H1 (cell line): ENCODE data around the gene ZBTB42. TPM values are rescaled to one million over a fixed set of nuclear protein-coding genes. Genes with fewer than 3 reads are reported as not detected.

Source experiments
- ATF2 ChIP-seq: IDR thresholded peaks from 2 replicates; pipeline ENCODE4 v1.6.1; 2012; ENCODE audit warnings: low read length, inconsistent platforms
- CHD2 ChIP-seq: IDR thresholded peaks from 2 replicates; pipeline ENCODE4 v1.6.1; 2012; ENCODE audit warnings: low read length, improper control_type of control experiment
- CHD7 ChIP-seq: fragments of 300-600 bp; sonication (generic); IDR thresholded peaks from 2 replicates; pipeline ENCODE4 v1.7.1; 2012; ENCODE audit warnings: low read length, moderate library complexity, mild to moderate bottlenecking, inconsistent platforms; ENCODE audit not compliant: insufficient replicate concordance
- GABPA ChIP-seq: IDR thresholded peaks from 2 replicates; pipeline ENCODE4 v1.6.1; 2011; ENCODE audit warnings: mild to moderate bottlenecking, low read length, moderate library complexity, borderline replicate concordance; ENCODE audit not compliant: insufficient read depth
- POLR2A ChIP-seq, 2 experiments: IDR thresholded peaks; 1 replicate in 1 of 2; 2 replicates in 1 of 2; pipeline ENCODE4 v1.6.1; 2011; ENCODE audit warnings: low read depth in 2 of 2, low read length in 2 of 2, mild to moderate bottlenecking in 2 of 2; ENCODE audit errors: control extremely low read depth in 1 of 2
- POLR2AphosphoS5 ChIP-seq: IDR thresholded peaks from 2 replicates; pipeline ENCODE4 v1.6.1; 2011; ENCODE audit warnings: low read depth, low read length
- RNF2 ChIP-seq: fragments of 200-900, 300-1000 bp; sonication (generic); IDR thresholded peaks from 2 replicates; pipeline ENCODE4 v1.7.1; 2016; ENCODE audit warnings: borderline replicate concordance, low read depth, mild to moderate bottlenecking, antibody characterized with exemption, low read length; ENCODE audit not compliant: poor library complexity, severe bottlenecking; ENCODE audit errors: missing control alignments
- SRF ChIP-seq: IDR thresholded peaks from 2 replicates; pipeline ENCODE4 v1.6.1; 2011; ENCODE audit warnings: mild to moderate bottlenecking, low read depth, low read length, moderate library complexity
- polyA plus RNA-seq, 7 experiments: library from polyadenylated mRNA; depleted of rRNA in 3 of 7; stranded (reverse) in 5 of 7; unstranded in 2 of 7; fragments of >200 nt in 5 of 7; fragments of 200-250 nt in 2 of 7; gene quantifications; 1 replicate in 5 of 7; 2 replicates in 1 of 7; 4 replicates in 1 of 7; pipeline versions ENCODE4 v1.2.1 to v1.2.3, GENCODE V29; 2011 to 2013; ENCODE audit warnings: missing spikeins in 2 of 7, mixed read lengths in 2 of 7
- total RNA-seq: library from RNA; stranded (reverse); fragmentation: NEBNext Ultra II Directional; extraction: Animal tissue kit (Norgen Biotek cat#: 25700); gene quantifications from 2 replicates; pipeline ENCODE4 v1.2.1, GENCODE V29; 2021

ZBTB42 gene
- total and polyA plus RNA-seq, 2 of the 8 experiments (the other 6 are each of a cell fraction or from before 2014, with no cell fraction given), result 2.8 to 3.1 TPM

- TF ChIP-seq CHD7 (no peak), CHD2 (peak; percentile 61; the same call in 1 of the 2 replicates), SRF (peak; percentile 78), ATF2 (no peak), RNF2 (no peak), POLR2A (IDR thresholded peaks at IDR 0.05; ENCODE audit: control extremely low read depth in 1 of 2, low read depth in 2 of 2, low read length in 2 of 2) (peak in 1 of 2 experiments; percentile 91; a peak in 2 of 3 replicates), POLR2AphosphoS5 (peak; percentile 78), GABPA (no peak)
Observed at GRCh38 chr14:104752735-104753527, 48.0 kb upstream of the ZBTB42 start, which contains the start of gene SIVA1 (continued).
